Measurements from ENCODE around the gene TMEM107.

TMEM107 gene

DNA sequence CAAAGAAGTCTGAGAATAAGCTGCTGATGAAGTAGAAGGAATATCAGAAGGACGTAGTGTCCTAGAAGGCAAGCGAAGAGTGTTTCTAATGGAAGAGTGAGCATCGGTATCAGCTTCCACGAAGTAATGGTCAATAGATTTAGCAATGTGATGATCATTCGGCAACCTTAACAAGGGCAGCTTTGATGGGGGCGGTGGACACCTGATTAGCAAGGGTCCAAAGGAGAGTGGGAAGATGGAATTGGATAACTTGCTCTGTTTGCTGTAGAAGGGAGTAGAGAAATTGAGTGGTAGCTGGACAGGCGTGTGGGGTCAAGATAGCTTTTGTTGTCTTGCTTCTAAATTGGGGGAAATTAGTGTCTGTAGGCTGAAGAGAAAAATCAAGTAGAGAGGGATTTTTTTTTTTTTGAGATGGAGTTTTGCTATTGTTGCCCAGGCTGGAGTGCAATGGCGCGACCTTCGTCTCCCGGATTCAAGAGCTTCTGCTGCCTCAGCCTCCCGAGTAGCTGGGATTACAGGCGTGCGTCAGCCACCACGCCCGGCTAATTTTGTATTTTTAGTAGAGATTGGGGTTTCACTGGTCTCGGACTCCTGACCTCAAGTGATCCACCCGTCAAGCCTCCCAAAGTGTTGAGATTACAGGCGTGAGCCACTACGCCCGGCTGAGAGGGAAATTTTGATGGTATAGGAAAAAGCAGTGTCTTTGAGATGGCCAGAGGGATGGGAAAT is 38.4 kb downstream of the TMEM107 start:
- no peak for DNase-seq (ENCODE audit: low spot score)

DNA sequence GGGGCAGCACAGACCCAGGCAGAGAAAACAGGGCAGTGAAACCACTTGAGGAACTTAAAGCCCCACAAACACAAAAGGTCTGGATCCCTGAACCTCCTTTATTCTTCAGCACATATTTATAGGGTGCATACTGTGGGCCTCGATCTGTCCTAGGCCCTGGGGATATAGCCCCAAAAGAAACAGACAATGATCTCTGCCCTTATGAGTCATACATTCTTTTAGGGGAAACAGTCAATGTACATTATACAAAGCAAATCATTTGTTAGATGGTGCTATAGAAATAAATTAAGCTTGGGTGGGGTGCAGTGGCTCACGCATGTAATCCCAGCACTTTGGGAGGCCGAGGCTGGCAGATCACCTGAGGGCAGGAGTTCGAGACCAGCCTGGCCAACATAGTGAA is 42.2 kb downstream of the TMEM107 start:
- no peak for DNase-seq (ENCODE audit: low spot score)

DNA sequence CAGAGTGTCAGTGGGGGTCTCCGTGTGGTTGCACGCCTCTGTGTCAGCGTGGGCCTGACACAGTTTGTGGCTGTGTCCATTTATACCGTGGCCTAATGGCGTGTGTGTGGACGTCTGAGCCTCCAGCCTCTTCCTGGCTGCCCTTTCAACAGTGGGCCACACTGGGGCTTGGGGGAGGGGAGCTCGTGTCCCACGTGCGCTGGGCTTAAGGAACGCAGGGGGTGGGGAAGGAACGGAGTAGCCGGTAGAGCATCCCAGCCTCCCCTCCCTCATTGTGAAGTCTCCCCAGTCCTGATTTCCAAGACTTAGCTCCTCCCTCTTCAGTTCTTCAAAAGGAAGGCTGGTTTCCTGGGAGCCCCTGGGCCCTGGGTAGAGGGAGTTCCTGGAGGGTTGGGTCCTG is 42.8 kb downstream of the TMEM107 start:
- DNase-seq (ENCODE audit: low spot score) = no peak

DNA sequence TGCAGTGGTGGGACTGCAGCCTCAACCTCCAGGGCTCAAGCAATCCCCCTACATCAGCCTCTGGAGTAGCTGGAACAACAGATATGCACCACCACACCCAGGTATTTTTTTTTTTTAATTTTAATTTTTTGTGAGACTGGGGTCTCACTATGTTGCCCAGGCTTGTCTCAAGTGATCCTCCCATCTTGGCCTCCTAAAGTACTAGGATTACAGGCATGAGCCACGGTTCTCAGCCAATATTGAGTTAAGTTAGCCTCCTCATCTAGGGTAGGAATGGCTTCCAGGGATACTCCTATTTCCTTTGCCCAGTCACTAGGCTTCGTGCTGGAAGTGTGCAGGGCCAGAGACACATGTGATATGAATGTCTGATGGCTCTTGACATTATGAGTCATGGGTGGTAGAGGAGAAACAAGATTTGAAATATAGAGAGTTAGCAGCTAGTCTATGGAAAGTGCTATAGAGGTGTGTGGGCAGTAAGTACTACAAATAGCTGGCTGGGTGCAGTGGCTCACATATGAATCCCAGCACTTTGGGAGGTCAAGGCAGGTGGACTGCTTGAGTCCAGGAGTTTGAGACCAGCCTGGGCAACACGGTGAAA is 44.2 kb downstream of the TMEM107 start:
- DNase-seq (ENCODE audit: low spot score) = peak; percentile 53

DNA sequence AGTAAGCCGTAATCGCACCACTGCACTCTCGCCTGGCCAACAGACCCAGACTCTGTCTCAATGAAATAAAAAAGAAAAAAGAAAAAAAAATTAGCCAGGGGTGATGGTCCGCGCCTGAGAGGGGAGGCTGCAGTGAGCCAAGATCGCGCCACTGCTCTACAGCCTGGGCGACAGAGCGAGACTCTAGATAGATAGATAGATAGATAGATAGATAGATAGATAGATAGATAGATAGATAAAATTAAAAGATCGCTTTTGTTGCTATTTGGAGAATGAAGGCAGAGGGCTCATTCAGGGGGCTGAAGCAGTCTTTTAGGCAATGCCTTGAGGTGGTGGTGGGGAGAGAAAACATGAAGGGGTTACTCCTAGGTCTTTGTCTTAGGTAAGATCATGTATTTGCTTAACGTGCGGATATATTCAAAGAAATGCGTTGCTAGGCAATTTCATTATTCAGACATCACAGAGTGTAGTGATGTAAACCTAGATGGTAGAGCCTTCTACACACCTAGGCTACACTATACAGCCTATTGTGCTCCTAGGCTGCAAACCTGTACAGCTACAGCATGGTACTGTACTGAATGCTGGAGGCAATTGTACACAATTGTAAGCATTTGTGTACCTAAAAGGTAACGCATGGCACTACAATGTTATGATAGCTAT is 47.9 kb downstream of the TMEM107 start:
- no peak for DNase-seq (ENCODE audit: low spot score)

DNA sequence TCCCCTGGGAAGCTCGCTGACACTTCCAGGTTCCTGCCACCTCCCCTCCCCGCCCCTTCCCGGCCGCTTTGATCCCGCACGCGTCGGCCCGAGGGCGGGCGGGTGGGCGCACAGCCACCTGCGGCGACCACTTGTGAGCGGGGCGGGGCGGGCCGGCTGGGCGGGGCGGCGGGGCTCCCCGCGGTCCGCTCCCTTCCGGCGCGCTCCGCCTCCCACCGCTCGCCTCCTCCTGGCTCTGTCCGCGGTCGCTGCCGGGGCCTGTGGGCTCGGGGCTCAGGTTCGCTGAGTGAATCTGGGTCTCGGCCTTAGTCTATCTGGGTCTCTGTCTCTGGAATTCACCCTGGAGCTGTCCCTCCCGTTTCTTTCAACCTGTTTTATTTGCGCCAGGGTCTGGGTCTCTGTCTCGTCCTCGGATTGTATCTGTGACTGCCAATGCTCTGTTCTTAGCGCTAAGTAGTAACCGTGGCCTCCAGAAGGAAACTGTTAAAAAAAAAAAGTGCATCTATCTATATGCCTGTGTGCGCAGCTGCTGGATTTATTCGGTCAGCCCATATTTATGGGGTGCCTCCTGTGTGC is 49.6 kb downstream of the TMEM107 start:
- peak; percentile 54 for DNase-seq (ENCODE audit: low spot score)

DNA sequence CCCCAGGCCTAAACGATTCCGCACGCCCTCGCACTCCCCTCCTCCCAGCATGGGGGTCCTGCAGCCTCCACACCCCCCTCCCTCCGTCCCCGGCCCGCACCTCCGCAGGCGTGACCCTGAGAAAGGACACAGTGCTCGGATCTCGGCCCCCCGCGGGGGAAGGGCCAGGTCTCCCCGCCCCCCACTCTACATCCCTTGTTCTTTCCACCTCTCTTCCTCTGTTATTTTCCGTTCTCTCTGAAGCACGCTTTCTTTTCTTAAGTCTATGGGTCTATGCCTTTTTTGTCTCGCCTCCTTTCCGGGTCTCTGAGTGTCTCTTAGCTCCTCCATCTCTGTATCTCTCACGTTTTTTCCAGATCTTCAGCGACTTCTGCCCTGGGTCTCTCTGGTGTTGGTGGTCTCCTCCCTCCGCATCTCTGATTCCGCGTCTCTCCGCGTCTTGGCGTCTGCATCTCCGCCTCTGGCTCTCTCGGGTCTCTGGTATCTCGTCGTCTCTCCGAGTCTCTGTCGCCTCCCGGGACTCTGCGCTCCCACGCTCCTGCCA is 50.2 kb downstream of the TMEM107 start:
- peak; percentile 49 for DNase-seq (ENCODE audit: low spot score)

DNA sequence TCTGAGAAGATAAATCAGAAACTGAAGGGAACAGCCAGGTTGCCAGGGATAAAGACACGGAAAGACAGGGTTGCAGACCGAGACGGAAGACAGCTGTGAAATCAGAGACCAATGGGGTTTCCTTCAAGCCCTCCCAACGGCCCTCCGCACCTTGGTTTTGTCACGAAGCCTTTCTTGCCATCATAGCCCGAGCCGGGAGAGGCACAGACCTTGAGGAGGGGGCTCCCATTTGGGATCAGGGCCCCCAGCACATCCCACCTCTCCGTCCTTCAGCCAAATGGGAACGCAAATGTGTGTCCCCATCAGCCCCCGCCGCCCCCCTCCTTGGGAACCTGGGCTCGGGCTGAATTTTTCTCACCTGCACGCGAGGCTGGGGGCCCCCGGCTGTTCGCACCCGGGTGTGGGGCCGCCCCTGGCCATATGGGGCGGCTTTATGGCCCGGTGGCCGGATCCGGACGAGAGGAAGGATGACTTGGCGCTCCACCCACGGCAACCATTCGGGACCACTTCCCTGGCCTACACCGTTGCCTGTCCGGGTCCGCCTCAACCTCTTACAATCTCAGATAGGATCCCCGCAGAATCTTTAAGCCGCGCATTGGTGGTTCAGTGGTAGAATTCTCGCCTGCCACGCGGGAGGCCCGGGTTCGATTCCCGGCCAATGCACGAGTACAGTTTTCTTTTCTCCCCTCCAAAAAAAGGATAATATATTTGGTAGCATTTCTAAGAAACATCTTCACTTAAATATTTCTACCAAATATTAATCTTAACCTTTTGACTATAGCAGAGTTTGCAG is 50.8 kb downstream of the TMEM107 start:
- peak; percentile 78 for DNase-seq (ENCODE audit: low spot score)

DNA sequence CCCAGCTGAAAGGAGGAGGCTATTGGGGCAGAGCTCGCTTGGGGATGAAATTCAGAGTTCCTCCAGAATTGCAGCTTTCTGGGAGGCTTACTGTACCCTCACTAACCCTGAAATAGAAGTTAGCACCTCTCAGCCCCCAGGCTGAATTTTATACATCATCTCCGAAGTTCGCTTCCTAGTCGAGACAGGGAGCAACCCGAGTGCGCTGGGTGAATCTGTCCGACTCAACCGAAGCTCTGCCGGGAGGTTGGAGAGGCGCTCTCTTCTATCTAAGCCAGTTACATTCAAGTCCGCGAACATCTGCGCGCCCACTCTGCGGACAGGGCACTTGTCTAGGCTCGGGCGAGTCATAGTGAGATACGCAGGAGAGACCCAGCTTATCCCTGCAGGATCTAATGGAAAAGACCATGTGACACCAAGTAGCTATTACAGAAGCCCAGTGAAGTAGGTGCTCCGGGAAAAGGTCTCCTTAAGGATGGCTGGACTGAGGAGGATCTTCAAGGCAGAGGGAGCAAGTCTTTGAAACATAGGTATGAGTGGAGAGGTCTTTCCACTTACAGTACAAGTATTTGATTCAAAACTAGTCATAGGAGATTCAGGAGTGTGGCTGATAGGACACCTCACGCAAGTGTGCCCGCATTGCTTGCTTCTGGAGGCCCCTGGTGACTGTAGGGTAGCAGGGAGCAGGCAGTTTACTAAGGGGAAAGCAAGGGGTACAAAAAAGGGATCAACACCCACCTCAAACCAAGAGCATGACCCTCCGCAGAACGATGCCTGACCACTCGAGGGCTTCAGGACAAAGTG is 51.6 kb downstream of the TMEM107 start:
- no peak for DNase-seq (ENCODE audit: low spot score)

DNA sequence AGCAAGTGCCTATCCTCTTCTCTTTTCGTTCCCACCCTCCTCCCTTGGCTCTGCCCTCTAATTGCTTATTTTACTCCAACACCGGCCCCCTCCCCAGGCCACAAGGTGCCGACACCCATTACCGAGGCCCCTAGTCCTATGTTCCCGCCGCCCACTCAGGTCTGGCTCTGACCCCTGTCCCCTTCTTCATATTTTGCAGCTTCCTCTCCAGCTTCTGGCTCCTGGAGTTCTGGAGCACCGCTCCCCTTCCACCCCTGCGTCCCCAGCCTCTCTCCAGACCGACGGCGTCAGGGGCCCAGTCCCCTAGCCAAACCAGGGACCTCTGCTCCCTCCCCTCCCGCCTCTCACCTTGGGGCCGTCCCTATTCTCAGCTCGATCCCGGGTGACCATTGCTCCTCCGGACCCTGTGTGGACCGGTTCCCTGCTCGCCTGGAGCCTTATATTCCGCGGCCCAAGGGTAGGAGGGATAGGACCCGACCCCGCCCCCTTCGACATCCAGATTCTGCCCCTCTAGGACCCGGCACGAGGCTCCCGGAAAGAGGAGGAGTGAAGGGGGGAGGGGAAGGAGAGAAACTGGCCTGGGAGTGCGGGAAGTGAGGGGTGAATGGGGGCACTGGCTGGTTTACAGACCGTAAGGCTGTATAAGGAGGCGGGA is 52.4 kb downstream of the TMEM107 start, which contains the start of gene HES7:
Gene HES7, minus strand, starts transcription at position 412 of the 655 bp plus-strand sequence. Its CDS starts 22 bp downstream, at position 390.
- DNase-seq (ENCODE audit: low spot score) = peak; percentile 36

DNA sequence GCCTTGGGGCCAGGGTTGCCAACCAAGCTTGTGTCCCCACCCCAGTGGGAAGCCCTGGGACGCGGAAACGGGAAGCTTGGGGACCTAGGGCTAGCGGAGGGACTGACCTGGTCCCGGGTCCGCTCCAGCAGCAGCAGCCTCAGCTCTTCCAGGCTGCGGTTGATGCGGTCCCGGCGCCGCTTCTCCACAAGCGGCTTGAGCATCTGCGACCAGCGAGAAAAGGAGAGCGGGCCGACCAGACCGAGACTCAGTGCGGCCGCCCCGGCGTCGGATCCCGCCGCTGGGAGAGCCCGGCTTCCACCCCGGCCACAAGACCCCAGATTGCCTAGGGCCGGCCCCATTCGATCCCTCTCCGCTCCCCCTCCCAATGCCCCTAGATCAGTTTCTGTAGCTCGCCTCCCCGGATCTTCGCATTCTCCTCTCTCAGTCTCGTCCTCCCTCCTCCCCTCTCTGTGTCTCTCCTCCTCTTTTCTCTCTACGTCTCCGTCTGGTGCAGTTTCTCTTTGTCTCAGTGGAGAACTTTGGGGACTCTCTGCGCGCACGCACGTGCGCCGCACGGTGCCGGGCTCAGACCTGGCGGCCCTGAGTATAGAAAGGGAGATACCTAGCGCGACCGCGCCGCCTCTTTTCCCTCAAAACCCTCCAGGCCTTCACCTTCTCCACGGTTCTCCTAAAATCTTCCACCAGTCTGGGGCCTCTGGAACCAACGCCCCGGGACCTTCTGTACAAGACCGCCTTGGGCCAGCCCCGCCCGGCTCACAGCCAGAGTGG is 53.1 kb downstream of the TMEM107 start:
- peak; percentile 59 for DNase-seq (ENCODE audit: low spot score)
